Measurements from ENCODE around the gene EIF3D. TPM values are rescaled to one million over a fixed set of nuclear protein-coding genes. Genes with fewer than 3 reads are reported as not detected.
A peak's percentile ranks its signal among the peaks of the same experiment; 100 is the strongest.

The EIF3D gene
- polyA plus RNA-seq, 1 donor, result 215 TPM

GRCh38 chr22:36554098-36554497 is 25.1 kb upstream of the EIF3D start:
- no peak overlapping the region for H3K4me3 ChIP-seq (ENCODE audit: low read length)
- peaks cover 22% of the 10 kb centered on the region for H3K27me3 ChIP-seq (ENCODE audit: control insufficient read depth, insufficient read depth, low read length)
- H3K4me1 ChIP-seq (ENCODE audit: control insufficient read depth, insufficient read depth, low read length), result no peaks in the 10 kb centered on the region
- no peak for DNase-seq
- WGBS (ENCODE audit: insufficient coverage, low lambda C conversion rate), result no CpG with 5 or more reads among the region's 5 CpGs
- H3K9me3 ChIP-seq (ENCODE audit: control insufficient read depth, low read depth, low read length), result no peaks in the 10 kb centered on the region
- H3K27ac ChIP-seq (ENCODE audit: low read length), result no peak overlapping the region
- no peaks in the 10 kb centered on the region for H3K36me3 ChIP-seq (ENCODE audit: control insufficient read depth, insufficient read depth, low read length)

- Histone ChIP-seq H3K27me3 (ENCODE audit: control insufficient read depth, insufficient read depth, low read length) (peaks cover 33% of the 10 kb centered on the region), H3K4me1 (ENCODE audit: control insufficient read depth, insufficient read depth, low read length) (no peaks in the 10 kb centered on the region), H3K36me3 (ENCODE audit: control insufficient read depth, insufficient read depth, low read length) (no peaks in the 10 kb centered on the region), H3K27ac (ENCODE audit: low read length) (no peak overlapping the region), H3K9me3 (ENCODE audit: control insufficient read depth, low read depth, low read length) (no peaks in the 10 kb centered on the region), H3K4me3 (ENCODE audit: low read length) (no peak overlapping the region)
- DNase-seq, result no peak
- WGBS (ENCODE audit: insufficient coverage, low lambda C conversion rate), result 20% methylated on average over 1 of the region's 1 CpG
Measured at GRCh38 chr22:36552289-36552688, 23.3 kb upstream of the EIF3D start.

- Histone ChIP-seq H3K27me3 (ENCODE audit: control insufficient read depth, insufficient read depth, low read length) (peaks cover 40% of the 10 kb centered on the region), H3K9me3 (ENCODE audit: control insufficient read depth, low read depth, low read length) (no peaks in the 10 kb centered on the region), H3K36me3 (ENCODE audit: control insufficient read depth, insufficient read depth, low read length) (no peaks in the 10 kb centered on the region), H3K4me3 (ENCODE audit: low read length) (no peak overlapping the region), H3K27ac (ENCODE audit: low read length) (no peak overlapping the region), H3K4me1 (ENCODE audit: control insufficient read depth, insufficient read depth, low read length) (no peaks in the 10 kb centered on the region)
- no peak for DNase-seq
- WGBS (ENCODE audit: insufficient coverage, low lambda C conversion rate), result 88% methylated on average over 4 of the region's 13 CpGs
Measured at GRCh38 chr22:36550701-36551495, 21.9 kb upstream of the EIF3D start.

- no peak for DNase-seq
- no peak overlapping the region for H3K4me3 ChIP-seq (ENCODE audit: low read length)
- H3K4me1 ChIP-seq (ENCODE audit: control insufficient read depth, insufficient read depth, low read length), result no peaks in the 10 kb centered on the region
- H3K27me3 ChIP-seq (ENCODE audit: control insufficient read depth, insufficient read depth, low read length), result peaks cover 45% of the 10 kb centered on the region
- no peak overlapping the region for H3K27ac ChIP-seq (ENCODE audit: low read length)
- WGBS (ENCODE audit: insufficient coverage, low lambda C conversion rate), result no CpG with 5 or more reads among the region's 5 CpGs
- no peaks in the 10 kb centered on the region for H3K9me3 ChIP-seq (ENCODE audit: control insufficient read depth, low read depth, low read length)
- H3K36me3 ChIP-seq (ENCODE audit: control insufficient read depth, insufficient read depth, low read length), result no peaks in the 10 kb centered on the region
Measured at GRCh38 chr22:36549033-36549432, 20.1 kb upstream of the EIF3D start.

GRCh38 chr22:36548606-36549005 is 19.6 kb upstream of the EIF3D start:
- 50% methylated on average over 1 of the region's 14 CpGs for WGBS (ENCODE audit: insufficient coverage, low lambda C conversion rate)
- Histone ChIP-seq H3K9me3 (ENCODE audit: control insufficient read depth, low read depth, low read length) (no peaks in the 10 kb centered on the region), H3K4me1 (ENCODE audit: control insufficient read depth, insufficient read depth, low read length) (no peaks in the 10 kb centered on the region), H3K4me3 (ENCODE audit: low read length) (no peak overlapping the region), H3K27me3 (ENCODE audit: control insufficient read depth, insufficient read depth, low read length) (peaks cover 45% of the 10 kb centered on the region), H3K36me3 (ENCODE audit: control insufficient read depth, insufficient read depth, low read length) (no peaks in the 10 kb centered on the region), H3K27ac (ENCODE audit: low read length) (no peak overlapping the region)
- DNase-seq, result no peak

GRCh38 chr22:36546932-36547331 is 18.0 kb upstream of the EIF3D start:
- Histone ChIP-seq H3K4me3 (ENCODE audit: low read length) (no peak overlapping the region), H3K27me3 (ENCODE audit: control insufficient read depth, insufficient read depth, low read length) (peaks cover 45% of the 10 kb centered on the region)

GRCh38 chr22:36546092-36546804 is 17.3 kb upstream of the EIF3D start:
- Histone ChIP-seq H3K27me3 (ENCODE audit: control insufficient read depth, insufficient read depth, low read length) (peaks cover 40% of the 10 kb centered on the region), H3K9me3 (ENCODE audit: control insufficient read depth, low read depth, low read length) (no peaks in the 10 kb centered on the region), H3K4me1 (ENCODE audit: control insufficient read depth, insufficient read depth, low read length) (no peaks in the 10 kb centered on the region), H3K4me3 (ENCODE audit: low read length) (no peak overlapping the region), H3K36me3 (ENCODE audit: control insufficient read depth, insufficient read depth, low read length) (no peaks in the 10 kb centered on the region), H3K27ac (ENCODE audit: low read length) (no peak overlapping the region)
- 23% methylated on average over 5 of the region's 23 CpGs for WGBS (ENCODE audit: insufficient coverage, low lambda C conversion rate)
- DNase-seq, result peak in 1 of 2 donors; percentile 13

More at GRCh38 chr22:36546932-36547331, 18.0 kb upstream of the EIF3D start:
- WGBS (ENCODE audit: insufficient coverage, low lambda C conversion rate), result no CpG with 5 or more reads among the region's 6 CpGs
- DNase-seq, result no peak
- Histone ChIP-seq H3K27ac (ENCODE audit: low read length) (no peak overlapping the region), H3K36me3 (ENCODE audit: control insufficient read depth, insufficient read depth, low read length) (no peaks in the 10 kb centered on the region), H3K9me3 (ENCODE audit: control insufficient read depth, low read depth, low read length) (no peaks in the 10 kb centered on the region), H3K4me1 (ENCODE audit: control insufficient read depth, insufficient read depth, low read length) (no peaks in the 10 kb centered on the region)

GRCh38 chr22:36544107-36544620 is 15.2 kb upstream of the EIF3D start:
- no peak for DNase-seq
- 100% methylated on average over 2 of the region's 11 CpGs for WGBS (ENCODE audit: insufficient coverage, low lambda C conversion rate)

GRCh38 chr22:36541831-36542411 is 13.0 kb upstream of the EIF3D start:
- Histone ChIP-seq H3K4me3 (ENCODE audit: low read length) (no peak overlapping the region), H3K36me3 (ENCODE audit: control insufficient read depth, insufficient read depth, low read length) (no peaks in the 10 kb centered on the region), H3K9me3 (ENCODE audit: control insufficient read depth, low read depth, low read length) (no peaks in the 10 kb centered on the region), H3K27me3 (ENCODE audit: control insufficient read depth, insufficient read depth, low read length) (peaks cover 24% of the 10 kb centered on the region), H3K4me1 (ENCODE audit: control insufficient read depth, insufficient read depth, low read length) (no peaks in the 10 kb centered on the region), H3K27ac (ENCODE audit: low read length) (no peak overlapping the region)
- no CpG with 5 or more reads among the region's 9 CpGs for WGBS (ENCODE audit: insufficient coverage, low lambda C conversion rate)
- no peak for DNase-seq

More at GRCh38 chr22:36544107-36544620, 15.2 kb upstream of the EIF3D start:
- H3K27me3 ChIP-seq (ENCODE audit: control insufficient read depth, insufficient read depth, low read length), result peaks cover 30% of the 10 kb centered on the region
- no peak overlapping the region for H3K27ac ChIP-seq (ENCODE audit: low read length)
- no peaks in the 10 kb centered on the region for H3K4me1 ChIP-seq (ENCODE audit: control insufficient read depth, insufficient read depth, low read length)
- H3K9me3 ChIP-seq (ENCODE audit: control insufficient read depth, low read depth, low read length), result no peaks in the 10 kb centered on the region
- no peak overlapping the region for H3K4me3 ChIP-seq (ENCODE audit: low read length)
- H3K36me3 ChIP-seq (ENCODE audit: control insufficient read depth, insufficient read depth, low read length), result no peaks in the 10 kb centered on the region

- no peaks in the 10 kb centered on the region for H3K4me1 ChIP-seq (ENCODE audit: control insufficient read depth, insufficient read depth, low read length)
- H3K27me3 ChIP-seq (ENCODE audit: control insufficient read depth, insufficient read depth, low read length), result peaks cover 21% of the 10 kb centered on the region
- no peak overlapping the region for H3K4me3 ChIP-seq (ENCODE audit: low read length)
- H3K9me3 ChIP-seq (ENCODE audit: control insufficient read depth, low read depth, low read length), result no peaks in the 10 kb centered on the region
- DNase-seq, result no peak
- H3K36me3 ChIP-seq (ENCODE audit: control insufficient read depth, insufficient read depth, low read length), result no peaks in the 10 kb centered on the region
- 75% methylated on average over 4 of the region's 12 CpGs for WGBS (ENCODE audit: insufficient coverage, low lambda C conversion rate)
- H3K27ac ChIP-seq (ENCODE audit: low read length), result no peak overlapping the region
Measured at GRCh38 chr22:36540867-36541642, 12.1 kb upstream of the EIF3D start.

Measured in large intestine (tissue), 3 donors.